M059J (cell line): ENCODE data around the gene CD48. TPM values are rescaled to one million over a fixed set of nuclear protein-coding genes. Genes with fewer than 3 reads are reported as not detected.
"Not testable (repeated sequence)": the region's sequence is repeated elsewhere in the genome, so short reads cannot be mapped to it uniquely, and the experiment has no call there.

Source experiments
- DNase-seq: peaks from one replicate; pipeline ENCODE4 v3.0.0-alpha.2; 2012; ENCODE audit warnings: low read depth
- total RNA-seq: library from RNA; depleted of rRNA; stranded (reverse); fragments of >200 nt; shearing (Covaris generic); gene quantifications from 2 replicates; pipeline ENCODE4 v1.2.3, GENCODE V29; 2014

Gene CD48
- total RNA-seq, 1 experiment from 2014 or later, result 0.05 TPM

DNA sequence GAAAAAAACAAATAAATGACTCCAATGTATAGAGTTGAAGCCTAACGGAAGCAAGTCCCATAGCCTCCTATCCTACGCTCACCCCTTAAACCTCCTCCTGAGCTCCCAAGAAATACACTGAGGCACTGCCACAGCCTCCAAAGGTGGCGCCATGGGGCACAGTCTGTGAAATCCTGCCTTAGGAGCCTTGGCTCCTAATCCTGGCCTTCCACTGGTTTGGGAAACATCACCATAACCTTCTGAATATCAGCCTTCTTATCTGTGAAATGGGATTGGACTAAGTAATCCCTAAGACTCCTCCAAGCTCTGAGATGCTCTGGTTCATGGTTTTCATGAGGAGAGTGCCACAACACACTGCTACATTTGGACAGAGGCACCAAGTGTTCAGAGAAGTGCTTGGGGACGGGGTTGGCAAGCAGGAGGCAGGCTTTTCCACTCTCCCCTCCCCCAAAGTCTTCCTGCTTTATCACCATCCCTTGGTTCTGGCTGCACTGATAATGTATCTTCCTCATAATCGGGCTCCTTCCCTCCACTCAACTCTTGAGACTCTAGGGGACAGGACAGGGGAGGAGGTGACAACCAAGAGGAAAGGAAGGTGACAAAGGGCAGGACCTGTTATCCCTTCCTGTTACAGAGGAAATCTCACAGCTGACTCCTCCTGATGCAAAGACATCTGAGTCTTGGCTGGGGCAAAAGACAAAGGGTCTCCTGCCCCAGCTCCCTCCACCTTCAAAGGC, 30.2 kb upstream of the CD48 start:
- DNase-seq, result no peak

DNA sequence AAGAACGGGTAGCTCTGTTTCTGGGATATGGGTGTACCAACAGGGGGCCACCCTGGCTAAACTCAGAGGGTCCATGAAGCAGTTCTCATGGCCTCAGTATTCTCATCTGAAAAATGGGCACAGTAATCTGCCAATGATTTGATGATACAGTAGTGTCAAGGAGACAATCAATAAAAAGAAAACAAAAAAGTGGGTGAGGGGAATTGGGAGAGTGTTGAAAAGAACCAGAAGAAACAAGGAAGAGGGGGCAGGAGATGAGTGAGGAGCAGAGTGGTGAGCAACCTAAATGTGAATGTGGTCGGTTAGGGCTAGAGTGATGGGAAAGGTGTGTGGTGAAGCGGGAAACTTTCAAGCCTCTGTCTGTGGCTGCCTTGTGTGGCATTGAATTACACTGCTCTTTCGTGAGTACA, 29.5 kb upstream of the CD48 start:
- DNase-seq, result no peak

DNA sequence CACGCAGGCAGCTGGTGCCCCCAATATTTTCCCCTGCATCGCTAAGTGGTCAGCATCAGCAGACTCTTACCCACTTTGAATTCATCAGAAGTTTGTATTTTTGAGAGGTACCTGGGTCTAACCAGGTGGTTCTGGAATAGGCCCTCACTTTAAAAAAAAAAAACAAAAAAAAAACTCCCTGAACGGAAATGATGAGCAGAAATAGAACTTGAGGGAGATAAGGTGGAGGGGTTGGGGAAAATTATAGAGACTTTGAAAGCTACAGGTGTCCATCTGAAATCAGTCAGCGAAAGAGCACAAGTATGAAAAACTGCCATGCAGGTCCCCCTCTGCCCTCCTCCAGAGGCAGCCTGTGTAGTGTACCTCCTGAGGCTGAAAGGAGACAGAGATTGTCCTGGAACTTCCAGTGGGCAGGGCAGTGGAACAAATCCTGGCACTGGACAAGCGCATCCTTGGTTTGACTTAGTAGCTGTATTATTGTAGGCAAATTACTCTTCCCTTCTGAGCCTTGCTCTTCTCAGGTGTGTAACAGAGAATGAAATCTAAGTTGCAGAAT, 28.6 kb upstream of the CD48 start:
- DNase-seq, result no peak

DNA sequence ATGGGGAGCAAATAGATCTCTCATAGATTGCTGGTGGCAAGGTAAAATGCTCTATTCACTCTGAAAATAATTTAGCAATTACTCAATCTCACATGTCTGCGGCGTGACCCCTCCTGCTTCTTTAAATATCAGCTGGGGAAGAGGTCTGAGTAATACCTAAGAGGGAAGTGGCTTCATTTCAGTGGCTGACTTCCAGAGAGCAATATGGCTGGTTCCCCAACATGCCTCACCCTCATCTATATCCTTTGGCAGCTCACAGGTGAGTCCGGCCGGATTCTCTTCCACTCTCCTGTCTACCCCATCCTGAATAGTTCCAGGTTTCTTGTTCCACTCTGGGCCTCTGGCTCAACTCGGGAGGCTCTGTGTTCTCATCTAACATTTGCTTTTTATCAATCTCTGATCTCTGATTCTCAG, 27.5 kb upstream of the CD48 start, which contains the start of gene SLAMF7:
TSS of gene SLAMF7 (plus strand) at position 150 of the 414 bp plus-strand sequence. CDS start at position 205, 55 bp downstream.
- DNase-seq, result peak; percentile 69

DNA sequence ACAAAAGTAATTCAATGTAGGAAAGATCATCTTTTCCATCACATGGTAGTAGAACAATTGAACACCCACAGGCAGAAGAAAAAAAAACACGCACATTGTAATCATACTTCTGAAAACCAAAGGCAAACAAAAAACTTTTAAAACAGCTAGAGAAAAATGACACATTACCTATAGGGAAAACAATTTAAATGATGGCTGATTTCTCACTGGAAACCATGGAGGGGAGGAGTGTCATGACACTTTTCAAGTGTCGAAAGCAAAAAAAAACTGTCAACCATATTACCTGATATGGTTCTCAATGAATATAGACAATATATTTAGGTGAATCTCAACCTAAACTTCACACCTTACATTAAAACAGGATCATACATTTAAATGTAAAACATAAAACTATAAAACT, 26.6 kb upstream of the CD48 start:
- no peak for DNase-seq

DNA sequence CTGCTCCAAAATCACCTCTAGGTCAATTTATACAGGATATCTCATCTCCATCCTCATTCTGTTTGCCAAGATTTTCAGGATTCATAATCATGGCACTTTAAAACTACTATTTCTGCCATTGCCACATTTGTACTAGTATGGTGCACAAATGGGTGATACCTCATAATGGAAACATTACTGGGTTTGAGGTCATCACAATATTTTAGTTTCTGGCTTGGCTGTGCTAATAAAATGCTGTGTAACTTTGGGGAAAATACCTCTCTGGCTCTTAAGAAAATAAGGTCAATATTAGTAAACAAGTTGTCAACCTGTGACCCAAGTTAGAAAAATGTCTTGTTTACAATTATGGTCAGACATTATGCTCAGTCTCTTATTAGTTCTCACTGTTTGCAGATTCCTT, 22.7 kb upstream of the CD48 start:
- DNase-seq, result no peak

DNA sequence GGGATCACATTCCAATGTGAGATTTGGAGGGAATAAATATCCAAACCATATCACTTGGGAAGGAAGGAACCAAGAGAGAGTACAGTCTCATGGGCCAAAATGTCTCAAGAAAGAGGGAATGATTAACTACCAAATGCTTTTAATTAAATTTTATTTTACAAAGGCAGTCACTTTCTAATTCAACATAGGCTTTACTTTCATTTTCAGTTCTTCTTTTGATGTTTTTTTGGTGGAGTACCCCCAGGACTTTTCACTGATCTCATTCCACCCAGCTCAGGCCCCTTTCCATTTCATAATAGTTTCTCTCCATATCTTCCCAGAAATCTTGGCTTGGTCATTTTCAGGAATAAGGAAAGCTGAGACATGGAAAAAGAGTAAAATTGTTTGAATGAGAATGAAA, 22.3 kb upstream of the CD48 start:
- DNase-seq, result no peak

DNA sequence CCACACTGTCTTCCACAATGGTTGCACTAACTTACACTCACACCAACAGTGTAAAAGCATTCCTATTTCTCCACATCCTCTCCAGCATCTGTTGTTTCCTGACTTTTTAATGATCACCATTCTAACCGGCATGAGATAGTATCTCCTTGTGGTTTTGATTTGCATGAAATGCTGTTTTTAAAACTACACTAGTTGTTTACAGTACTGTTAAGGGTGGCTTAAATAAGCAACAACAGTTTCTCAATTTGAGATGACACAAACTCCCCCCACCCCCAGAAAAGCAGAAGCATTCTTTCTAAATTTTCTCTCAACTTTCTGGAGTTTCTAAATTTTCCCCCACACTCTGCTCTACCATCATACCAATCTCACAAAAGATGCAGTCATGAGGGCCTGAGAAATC, 20.4 kb upstream of the CD48 start:
- no peak for DNase-seq

DNA sequence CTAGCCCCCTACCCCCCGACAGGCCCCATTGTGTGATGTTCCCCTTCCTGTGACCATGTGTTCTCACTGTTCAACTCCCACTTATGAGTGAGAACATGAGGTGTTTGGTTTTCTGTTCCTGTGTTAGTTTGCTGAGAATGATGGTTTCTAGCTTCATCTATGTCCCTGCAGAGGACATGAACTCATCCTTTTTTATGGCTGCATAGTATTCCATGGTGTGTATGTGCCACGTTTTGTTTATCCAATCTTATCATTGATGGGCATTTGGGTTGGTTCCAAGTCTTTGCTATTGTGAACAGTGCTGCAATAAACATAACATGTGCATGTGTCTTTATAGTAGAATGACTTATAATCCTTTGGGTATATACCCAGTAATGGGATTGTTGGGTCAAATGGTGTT, 19.9 kb upstream of the CD48 start:
- not testable (repeated sequence) for DNase-seq

DNA sequence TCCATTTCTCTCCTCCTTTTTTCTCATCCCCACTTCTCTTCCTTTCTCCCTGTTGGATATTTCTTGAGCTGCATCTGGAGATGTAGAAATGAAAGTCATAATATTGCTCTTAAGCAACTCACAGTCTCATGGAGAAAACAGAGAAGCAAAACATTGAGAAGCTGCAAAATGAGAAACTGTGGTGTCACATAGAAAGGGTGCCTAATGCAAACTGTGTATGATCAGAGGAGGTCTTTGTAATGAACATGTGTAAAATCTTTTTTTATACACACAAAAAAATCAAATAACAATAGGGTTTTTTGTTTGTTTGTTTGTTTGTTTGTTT, 15.7 kb upstream of the CD48 start:
- no peak for DNase-seq

DNA sequence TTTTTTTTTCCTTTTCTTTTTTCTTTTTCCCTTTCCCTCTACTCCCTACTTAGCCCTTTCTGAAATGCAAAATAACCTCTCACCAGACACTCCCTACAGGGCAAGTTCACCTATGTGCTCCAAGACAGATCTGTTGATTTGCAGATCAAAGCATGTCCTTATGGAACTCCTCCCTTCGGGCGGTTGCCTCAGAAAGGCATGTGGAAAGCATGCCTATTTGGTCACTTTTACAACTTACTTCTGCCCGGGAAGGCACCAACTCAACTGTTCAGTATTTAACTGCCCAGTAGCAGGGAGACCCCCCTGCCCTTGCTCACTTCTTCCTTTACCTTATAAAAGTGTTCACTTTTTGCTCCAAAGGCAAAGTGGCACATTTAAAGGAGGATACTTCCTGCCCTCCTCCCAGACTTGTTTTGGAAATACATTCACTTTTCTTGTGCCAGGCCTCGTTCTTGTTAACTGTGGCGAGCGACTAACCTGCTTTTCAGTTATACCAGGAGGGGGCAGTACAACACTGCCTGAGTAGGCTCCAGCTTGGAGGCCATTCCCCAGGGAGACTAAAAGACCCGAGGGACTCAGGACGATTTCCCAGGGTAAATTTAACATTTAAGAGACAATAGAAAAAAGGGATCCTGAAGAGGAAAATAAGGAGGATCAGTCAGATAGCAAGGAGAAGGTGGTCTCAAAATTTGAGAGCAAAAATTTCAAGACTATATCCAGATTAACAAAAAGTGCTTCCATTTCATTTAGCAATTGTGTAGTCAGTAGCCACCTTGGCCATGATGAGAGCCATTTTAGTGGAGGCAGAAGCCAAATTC, 15.1 kb upstream of the CD48 start:
- peak; percentile 75 for DNase-seq

DNA sequence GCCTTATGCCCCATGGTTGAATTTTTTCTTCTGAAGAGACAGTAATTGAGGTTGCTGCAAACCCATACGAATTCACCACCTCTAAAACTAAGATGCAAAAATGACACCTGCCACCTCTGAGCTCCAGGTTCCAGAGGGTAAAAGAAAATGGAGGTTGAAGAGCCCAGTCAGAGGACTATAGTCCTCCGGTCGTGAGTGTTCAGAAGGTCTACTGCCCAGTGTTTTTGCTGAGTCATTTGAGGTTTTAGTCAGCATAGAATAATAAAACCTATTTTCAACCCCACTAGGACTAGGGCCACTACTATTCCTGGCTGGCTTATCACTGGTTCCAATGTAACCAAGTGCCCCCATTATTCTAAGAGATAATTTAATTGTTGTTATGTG, 14.5 kb upstream of the CD48 start:
- DNase-seq, result peak; percentile 57

DNA sequence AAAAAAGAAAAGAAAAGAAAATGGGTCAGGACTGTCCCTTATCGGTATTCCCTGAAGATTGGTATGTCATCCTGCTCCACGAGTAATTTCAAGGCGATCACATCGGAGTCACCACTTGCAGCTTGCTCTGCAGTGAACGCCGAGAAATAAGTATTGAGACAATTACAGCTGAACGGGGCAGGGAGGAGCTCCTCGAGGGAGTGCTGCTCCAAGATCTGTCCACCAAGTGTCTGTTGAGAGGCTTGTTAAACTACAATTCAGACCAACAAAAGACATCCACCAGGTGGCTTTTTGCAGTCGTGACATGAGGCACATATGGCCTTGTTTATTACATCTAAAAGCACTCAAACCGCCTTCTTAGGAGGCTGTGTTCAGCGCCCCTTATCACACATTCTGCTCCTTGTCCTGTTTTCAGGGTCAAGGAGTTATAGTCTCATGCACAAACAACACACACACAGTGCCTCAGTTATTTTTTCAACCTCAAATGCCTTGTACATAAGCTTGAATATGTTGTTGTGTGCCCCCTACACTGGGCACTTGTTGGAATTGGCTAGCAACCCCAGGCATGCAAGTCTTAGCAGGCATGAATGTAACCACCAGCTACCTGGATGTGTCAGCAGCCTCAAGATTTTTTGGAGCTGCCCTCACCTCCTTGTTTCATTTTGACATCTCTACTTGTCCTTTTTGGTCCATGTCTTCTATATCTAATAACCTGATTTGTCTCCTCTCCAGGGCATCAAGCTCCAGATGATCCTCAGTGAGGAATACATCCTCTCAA, 13.0 kb upstream of the CD48 start:
- DNase-seq, result peak; percentile 17

DNA sequence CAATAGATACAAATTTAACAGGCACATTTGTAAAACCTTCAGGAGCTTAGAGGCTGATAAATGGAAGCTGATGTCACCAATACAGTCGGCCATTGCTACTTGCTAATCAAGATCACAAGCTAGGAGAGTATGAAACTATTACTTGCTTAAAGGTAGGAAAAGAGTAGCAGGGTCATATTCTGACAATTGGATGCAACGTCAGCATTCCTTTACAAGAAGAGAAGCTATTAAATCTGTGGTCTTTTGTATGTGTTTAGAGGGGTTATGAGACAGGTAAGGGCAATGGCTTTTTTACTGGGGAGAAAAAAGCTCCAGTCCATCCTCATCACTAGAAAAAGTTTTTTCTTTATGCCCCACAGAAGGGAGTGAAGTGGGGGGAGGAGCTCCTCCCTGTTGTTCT, 11.7 kb upstream of the CD48 start:
- no peak for DNase-seq

DNA sequence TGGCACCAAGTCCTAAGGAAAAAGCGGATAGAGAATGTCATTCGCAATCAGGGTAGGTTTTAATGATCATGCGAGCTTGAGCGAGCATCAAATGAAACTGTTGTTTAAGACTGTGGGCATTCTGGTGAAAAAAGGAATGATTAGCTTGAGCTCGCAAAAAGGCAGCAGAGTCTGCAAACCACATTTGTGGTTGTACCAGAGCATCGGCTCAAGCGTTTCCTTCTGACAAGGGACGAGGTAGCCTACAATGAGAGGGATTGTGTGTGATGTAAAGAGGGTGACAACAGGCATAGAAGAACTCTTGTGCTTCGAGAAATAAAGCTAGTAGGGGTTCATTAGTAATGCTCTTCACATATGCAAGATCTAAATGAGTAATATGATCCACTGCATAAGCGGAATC, 11.1 kb upstream of the CD48 start:
- no peak for DNase-seq

DNA sequence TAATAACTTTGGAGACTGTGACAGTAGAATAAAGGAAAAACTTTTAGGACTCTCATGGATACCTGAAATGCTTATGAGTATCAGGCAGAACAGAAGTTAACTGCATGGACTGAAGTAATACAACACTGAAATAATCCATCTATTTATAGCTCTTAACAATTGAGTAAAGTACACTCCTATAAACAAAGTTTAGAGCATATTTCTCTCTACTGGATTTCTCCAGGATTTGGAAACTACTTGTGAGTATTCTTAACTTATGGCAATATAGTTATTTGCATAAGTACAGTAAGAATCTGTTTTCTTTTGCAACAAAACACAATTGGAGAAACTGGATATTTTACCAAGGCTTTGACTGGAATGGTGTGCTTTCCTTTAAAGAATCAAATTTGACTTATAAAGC, 9.9 kb upstream of the CD48 start:
- no peak for DNase-seq

DNA sequence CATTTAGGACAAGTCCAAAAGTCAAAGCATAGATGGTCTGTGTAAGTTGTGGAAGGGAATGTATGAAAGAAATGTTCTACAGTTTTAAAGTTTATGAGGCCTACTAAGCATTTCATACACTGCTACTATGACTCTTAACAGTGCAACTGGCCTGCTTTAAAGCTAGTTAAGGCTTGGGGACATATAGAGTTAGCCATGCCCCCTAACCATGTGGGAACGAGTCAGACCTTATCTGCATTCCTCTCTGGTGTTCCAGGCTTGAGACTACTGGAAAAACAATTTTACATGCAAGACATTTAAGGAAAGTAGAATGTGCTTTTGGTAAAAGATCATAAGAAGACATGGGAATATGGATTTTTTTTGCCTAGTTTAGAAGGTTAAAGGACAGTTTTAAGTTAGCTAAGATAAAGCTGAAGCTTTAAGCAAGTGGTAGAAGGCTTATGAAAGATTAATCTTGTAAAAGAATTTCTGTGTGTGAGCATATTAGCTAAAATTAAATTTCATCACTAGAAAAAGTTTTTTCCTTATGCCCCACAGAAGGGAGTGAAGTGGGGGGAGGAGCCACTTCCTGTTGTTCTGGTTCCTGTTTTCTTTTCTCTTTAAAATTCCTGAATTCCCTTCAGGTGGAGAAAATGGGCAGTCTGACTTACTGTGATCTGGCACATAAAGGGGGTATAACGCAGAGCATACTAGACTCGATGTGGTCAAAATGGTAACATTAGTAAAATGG, 8.9 kb upstream of the CD48 start:
- no peak for DNase-seq

DNA sequence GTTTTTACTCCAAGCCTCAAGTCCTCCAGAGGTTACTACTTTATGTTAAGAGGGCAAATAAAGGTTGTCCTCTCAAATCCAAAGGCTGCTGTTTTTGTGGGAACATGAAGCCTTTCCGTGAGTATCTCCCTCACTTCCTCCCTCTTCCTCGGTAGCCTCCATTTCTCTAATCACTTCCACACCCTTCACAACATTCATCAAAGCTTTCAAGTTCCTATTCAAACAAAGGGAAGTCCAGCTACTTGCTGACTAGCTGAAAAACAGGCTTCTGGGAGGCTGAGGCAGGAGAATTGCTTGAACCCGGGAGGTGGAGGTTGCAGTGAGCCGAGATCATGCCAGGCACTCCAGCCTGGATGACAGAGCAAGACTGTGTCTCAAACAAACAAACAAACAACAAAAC, 6.6 kb upstream of the CD48 start:
- DNase-seq, result no peak

DNA sequence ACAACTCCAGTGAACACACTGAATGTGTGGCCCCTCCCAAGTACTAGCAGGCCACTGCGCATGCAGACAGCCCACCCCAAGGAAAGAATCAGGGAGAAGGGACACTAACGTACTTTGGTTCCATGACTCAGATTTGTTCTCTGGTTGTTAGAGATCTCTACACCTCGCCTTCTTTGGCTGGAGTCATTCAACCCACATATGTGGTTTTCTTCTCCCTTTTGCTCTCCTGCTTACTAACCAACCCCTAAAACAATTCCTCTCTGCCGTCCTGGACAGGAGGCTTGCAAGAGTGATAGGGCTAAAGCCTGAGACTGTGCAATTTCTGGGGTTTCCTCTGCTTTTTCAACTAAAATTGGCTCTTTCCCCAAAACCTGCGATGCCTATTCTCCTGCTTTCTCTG, 5.7 kb upstream of the CD48 start:
- DNase-seq, result no peak

DNA sequence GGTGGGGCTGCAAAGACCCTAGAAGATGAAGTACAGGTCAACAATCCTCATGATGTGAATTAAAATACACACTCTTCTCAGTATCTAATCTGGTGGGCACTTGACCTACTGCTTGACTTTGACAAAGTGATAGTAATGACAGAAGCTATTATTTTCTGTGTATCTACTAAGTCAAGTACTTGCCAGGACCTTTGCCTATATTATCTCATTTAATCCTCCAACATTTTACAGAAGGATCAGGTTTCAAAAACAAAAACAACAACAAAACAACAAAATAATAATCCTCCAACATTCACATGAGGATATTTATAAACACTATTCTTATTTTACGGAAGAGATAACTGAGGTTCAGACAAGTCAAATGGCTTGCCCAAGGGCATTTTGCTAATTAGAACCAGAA, 4.4 kb upstream of the CD48 start:
- no peak for DNase-seq

DNA sequence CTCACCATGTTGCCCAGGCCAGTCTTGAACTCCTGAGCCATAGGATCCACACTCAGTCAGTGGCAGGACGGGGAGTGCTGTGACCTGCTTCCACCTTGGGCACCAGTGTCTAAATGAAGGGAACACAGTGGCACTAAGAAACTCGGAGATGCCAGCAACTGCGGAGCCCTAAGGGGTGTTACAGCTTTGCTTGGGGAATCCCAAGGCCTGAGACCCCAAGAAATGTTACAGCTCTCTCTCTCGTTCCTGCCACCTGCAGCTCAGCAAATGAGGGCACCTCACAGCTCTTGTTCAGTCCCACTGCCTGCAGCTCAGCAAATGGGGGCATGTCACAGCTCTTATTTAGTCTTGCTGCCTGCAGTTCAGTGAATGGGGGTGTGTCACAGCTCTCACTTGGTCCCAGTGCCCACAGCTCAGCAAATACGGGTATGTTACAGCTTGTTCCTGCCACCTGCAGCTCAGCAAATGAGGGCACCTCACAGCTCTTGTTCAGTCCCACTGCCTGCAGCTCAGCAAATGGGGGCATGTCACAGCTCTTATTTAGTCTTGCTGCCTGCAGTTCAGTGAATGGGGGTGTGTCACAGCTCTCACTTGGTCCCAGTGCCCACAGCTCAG, 2.5 kb upstream of the CD48 start:
- not testable (repeated sequence) for DNase-seq
